Measurements from ENCODE around the gene TRRAP. TPM values are rescaled to one million over a fixed set of nuclear protein-coding genes. Genes with fewer than 3 reads are reported as not detected.

Gene TRRAP
- polyA plus RNA-seq, 2 of the 4 experiments (the other 2 are of a cell fraction), result 12.2 to 22.1 TPM

- WGBS (ENCODE audit: missing lambda C conversion rate), result 94% methylated on average over 11 of the region's 11 CpGs
These were observed 79.4 kb downstream of the TRRAP start for GRCh38 chr7:98957766-98958165.

GRCh38 chr7:98958968-98959367 is 80.6 kb downstream of the TRRAP start:
- Histone ChIP-seq H3K4me2 (no peak overlapping the region), H3K9me3 (no peaks in the 10 kb centered on the region), H3K4me3 (no peak overlapping the region), H3K27ac (no peak overlapping the region), H3K4me1 (no peaks in the 10 kb centered on the region)
- TF ChIP-seq BCL3 (IDR thresholded peaks at IDR 0.05) (no peak), JUNB (IDR thresholded peaks at IDR 0.05) (no peak), ZNF302 (CRISPR knock-in tag; IDR thresholded peaks at IDR 0.05) (no peak), NPAS2 (CRISPR knock-in tag; IDR thresholded peaks at IDR 0.05; ENCODE audit: borderline replicate concordance) (no peak)
- TF ChIP-seq, protein P1, sequence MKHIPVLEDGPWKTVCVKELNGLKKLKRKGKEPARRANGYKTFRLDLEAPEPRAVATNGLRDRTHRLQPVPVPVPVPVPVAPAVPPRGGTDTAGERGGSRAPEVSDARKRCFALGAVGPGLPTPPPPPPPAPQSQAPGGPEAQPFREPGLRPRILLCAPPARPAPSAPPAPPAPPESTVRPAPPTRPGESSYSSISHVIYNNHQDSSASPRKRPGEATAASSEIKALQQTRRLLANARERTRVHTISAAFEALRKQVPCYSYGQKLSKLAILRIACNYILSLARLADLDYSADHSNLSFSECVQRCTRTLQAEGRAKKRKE (CRISPR knock-in tag; IDR thresholded peaks at IDR 0.05; ENCODE audit: low read depth), result no peak
- TF ChIP-seq, protein P2, sequence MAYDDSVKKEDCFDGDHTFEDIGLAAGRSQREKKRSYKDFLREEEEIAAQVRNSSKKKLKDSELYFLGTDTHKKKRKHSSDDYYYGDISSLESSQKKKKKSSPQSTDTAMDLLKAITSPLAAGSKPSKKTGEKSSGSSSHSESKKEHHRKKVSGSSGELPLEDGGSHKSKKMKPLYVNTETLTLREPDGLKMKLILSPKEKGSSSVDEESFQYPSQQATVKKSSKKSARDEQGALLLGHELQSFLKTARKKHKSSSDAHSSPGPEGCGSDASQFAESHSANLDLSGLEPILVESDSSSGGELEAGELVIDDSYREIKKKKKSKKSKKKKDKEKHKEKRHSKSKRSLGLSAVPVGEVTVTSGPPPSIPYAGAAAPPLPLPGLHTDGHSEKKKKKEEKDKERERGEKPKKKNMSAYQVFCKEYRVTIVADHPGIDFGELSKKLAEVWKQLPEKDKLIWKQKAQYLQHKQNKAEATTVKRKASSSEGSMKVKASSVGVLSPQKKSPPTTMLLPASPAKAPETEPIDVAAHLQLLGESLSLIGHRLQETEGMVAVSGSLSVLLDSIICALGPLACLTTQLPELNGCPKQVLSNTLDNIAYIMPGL (CRISPR knock-in tag; IDR thresholded peaks at IDR 0.05; ENCODE audit: borderline replicate concordance), result no peak
- TF ChIP-seq, protein P3, sequence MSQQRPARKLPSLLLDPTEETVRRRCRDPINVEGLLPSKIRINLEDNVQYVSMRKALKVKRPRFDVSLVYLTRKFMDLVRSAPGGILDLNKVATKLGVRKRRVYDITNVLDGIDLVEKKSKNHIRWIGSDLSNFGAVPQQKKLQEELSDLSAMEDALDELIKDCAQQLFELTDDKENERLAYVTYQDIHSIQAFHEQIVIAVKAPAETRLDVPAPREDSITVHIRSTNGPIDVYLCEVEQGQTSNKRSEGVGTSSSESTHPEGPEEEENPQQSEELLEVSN (IDR thresholded peaks at IDR 0.05; ENCODE audit: borderline replicate concordance, low read depth), result no peak
- ATAC-seq (no peak), FAIRE-seq (no peak), DNase-seq (ENCODE audit: low read depth in 1 of 2, low spot score in 1 of 2) (no peak)
- 92% methylated on average over 9 of the region's 9 CpGs for WGBS (ENCODE audit: missing lambda C conversion rate)
- POLR2A ChIA-PET, result no interaction called here
- CTCF ChIA-PET, result interaction anchor here (0.7 kb wide), 1 partner anchor 23 kb away, joined by 3 read pairs; no protein-coding TSS in a partner anchor

More at GRCh38 chr7:98957766-98958165, 79.4 kb downstream of the TRRAP start:
- Histone ChIP-seq H3K4me1 (no peaks in the 10 kb centered on the region), H3K9me3 (no peaks in the 10 kb centered on the region), H3K4me3 (no peak overlapping the region), H3K4me2 (no peak overlapping the region), H3K27ac (no peak overlapping the region)
- POLR2A ChIA-PET, result no interaction called here
- CTCF ChIA-PET, result interaction anchor here (0.7 to 1.4 kb wide), 3 partner anchors 13 to 49 kb away, joined by 3 to 5 read pairs (median 3); no protein-coding TSS in a partner anchor
- TF ChIP-seq HEYL (CRISPR knock-in tag; IDR thresholded peaks at IDR 0.05) (no peak), KDM5A (IDR thresholded peaks at IDR 0.05) (no peak), JUN (IDR thresholded peaks at IDR 0.05) (no peak), TP53 (CRISPR knock-in tag; IDR thresholded peaks at IDR 0.05) (no peak), BHLHE40 (IDR thresholded peaks at IDR 0.05; ENCODE audit: low read depth, low read length) (no peak), REST (IDR thresholded peaks at IDR 0.05) (no peak), BCL3 (IDR thresholded peaks at IDR 0.05) (no peak), SMC3 (IDR thresholded peaks at IDR 0.05) (no peak), NPAS2 (CRISPR knock-in tag; IDR thresholded peaks at IDR 0.05; ENCODE audit: borderline replicate concordance) (no peak), PBX3 (IDR thresholded peaks at IDR 0.05) (no peak), CBX2 (IDR thresholded peaks at IDR 0.05; ENCODE audit: borderline replicate concordance, low read depth) (no peak), CEBPB (IDR thresholded peaks at IDR 0.05) (no peak), MYC (IDR thresholded peaks at IDR 0.05; ENCODE audit: borderline replicate concordance, low read length) (no peak), FOXS1 (CRISPR knock-in tag; IDR thresholded peaks at IDR 0.05) (no peak), JUNB (IDR thresholded peaks at IDR 0.05) (no peak), RAD21 (conservative IDR thresholded peaks at IDR 0.05 in 1 of 2, IDR thresholded peaks at IDR 0.05 in 1 of 2) (no peak), EP300 (IDR thresholded peaks at IDR 0.05) (no peak), CHD4 (IDR thresholded peaks at IDR 0.05; ENCODE audit: borderline replicate concordance) (no peak), ZFP36 (IDR thresholded peaks at IDR 0.05; ENCODE audit: borderline replicate concordance, partially characterized antibody) (no peak)
- ATAC-seq (no peak), FAIRE-seq (no peak), DNase-seq (ENCODE audit: low read depth in 1 of 2, low spot score in 1 of 2) (no peak)
